HEK293 (cell line): ENCODE results near the gene ECM1.

ENCODE experiments used
- CTCF ChIA-PET: fragments of 350-600 bp; formaldehyde crosslinking; extraction: SDS; loops from one replicate; lab custom pipeline; 2021; ENCODE audit warnings: antibody characterized with exemption; lab: Yijun Ruan, JAX
- POLR2A ChIA-PET: fragments of 300-600 bp; formaldehyde crosslinking; extraction: SDS; loops from one replicate; lab custom pipeline; 2020; ENCODE audit warnings: antibody characterized with exemption, inconsistent platforms; lab: Yijun Ruan, JAX
- H3K27ac ChIP-seq: fragments of 200-500 bp; sonication (Bioruptor generic); 2 replicates; pipeline ENCODE4 v1.5.1; 2014; ENCODE audit warnings: low read depth, low read length, control low read depth, inconsistent platforms; ENCODE audit errors: extremely low read depth
- H3K36me3 ChIP-seq, 2 experiments: fragments of 200-500 bp in 1 of 2; sonication (Bioruptor generic) in 1 of 2; 1 replicate in 1 of 2; 2 replicates in 1 of 2; pipeline ENCODE4 v1.5.1; 2014 to 2017; ENCODE audit warnings: inconsistent platforms in 2 of 2, low read length in 2 of 2; ENCODE audit not compliant: control insufficient read depth in 2 of 2, insufficient read depth in 1 of 2
- H3K4me1 ChIP-seq: fragments of 200-500 bp; sonication (Bioruptor generic); 2 replicates; pipeline ENCODE4 v1.5.1; 2014; ENCODE audit warnings: mild to moderate bottlenecking, low read length, inconsistent platforms; ENCODE audit not compliant: control insufficient read depth, insufficient read depth
- H3K4me3 ChIP-seq: 2 replicates; pipeline ENCODE4 v1.5.1; 2011; ENCODE audit warnings: low read depth, mild to moderate bottlenecking, control low read depth, low read length, moderate library complexity
- H3K9me3 ChIP-seq: fragments of 200-500 bp; sonication (Bioruptor generic); 2 replicates; pipeline ENCODE4 v1.5.1; 2014; ENCODE audit warnings: low read depth, low read length, inconsistent platforms; ENCODE audit not compliant: control insufficient read depth, insufficient read depth
- IKZF3 ChIP-seq: fragments of 450-650 bp; IDR thresholded peaks from 2 replicates; pipeline ENCODE4 v1.5.0; 2018; ENCODE audit warnings: missing biosample characterization, mild to moderate bottlenecking, missing genetic modification characterization, moderate library complexity
- KLF1 ChIP-seq: fragments of 450-650 bp; formaldehyde crosslinking; IDR thresholded peaks from 2 replicates; pipeline ENCODE4 v1.5.1; 2016; ENCODE audit warnings: missing biosample characterization, missing genetic modification characterization
- KLF10 ChIP-seq: fragments of 450-650 bp; IDR thresholded peaks from 2 replicates; pipeline ENCODE4 v1.5.1; 2018; ENCODE audit warnings: missing biosample characterization, mild to moderate bottlenecking, missing genetic modification characterization
- KLF9 ChIP-seq: fragments of 450-650 bp; formaldehyde crosslinking; IDR thresholded peaks from 2 replicates; pipeline ENCODE4 v1.5.1; 2016; ENCODE audit warnings: missing biosample characterization, missing genetic modification characterization, low read depth
- OSR2 ChIP-seq: fragments of 450-650 bp; formaldehyde crosslinking; IDR thresholded peaks from 2 replicates; pipeline ENCODE4 v1.5.1; 2016; ENCODE audit warnings: missing biosample characterization, missing genetic modification characterization
- SP3 ChIP-seq: fragments of 450-650 bp; formaldehyde crosslinking; IDR thresholded peaks from 2 replicates; pipeline ENCODE4 v1.5.1; 2016; ENCODE audit warnings: missing biosample characterization, missing genetic modification characterization
- ZFHX2 ChIP-seq: fragments of 450-650 bp; formaldehyde crosslinking; conservative IDR thresholded peaks from 2 replicates; pipeline ENCODE4 v1.5.1; 2016; ENCODE audit warnings: missing biosample characterization, missing genetic modification characterization
- ZIC2 ChIP-seq: fragments of 450-650 bp; formaldehyde crosslinking; IDR thresholded peaks from 2 replicates; pipeline ENCODE4 v1.5.1; 2016; ENCODE audit warnings: missing biosample characterization, missing genetic modification characterization
- ZNF366 ChIP-seq: fragments of 450-650 bp; formaldehyde crosslinking; conservative IDR thresholded peaks from 2 replicates; pipeline ENCODE4 v1.5.1; 2016; ENCODE audit warnings: missing biosample characterization, missing genetic modification characterization
- ZNF391 ChIP-seq: fragments of 450-650 bp; formaldehyde crosslinking; IDR thresholded peaks from 2 replicates; pipeline ENCODE4 v1.5.1; 2016; ENCODE audit warnings: low read depth, missing biosample characterization, missing genetic modification characterization, borderline replicate concordance
- ZNF394 ChIP-seq: fragments of 450-650 bp; formaldehyde crosslinking; IDR thresholded peaks from 2 replicates; pipeline ENCODE4 v1.5.1; 2016; ENCODE audit warnings: missing biosample characterization, missing genetic modification characterization, mild to moderate bottlenecking, moderate library complexity, borderline replicate concordance
- ZNF501 ChIP-seq: fragments of 450-650 bp; formaldehyde crosslinking; IDR thresholded peaks from 2 replicates; pipeline ENCODE4 v1.5.1; 2016; ENCODE audit warnings: missing biosample characterization, missing genetic modification characterization
- ZNF530 ChIP-seq: fragments of 450-650 bp; formaldehyde crosslinking; IDR thresholded peaks from 2 replicates; pipeline ENCODE4 v1.5.1; 2016; ENCODE audit warnings: low read depth, missing biosample characterization, missing genetic modification characterization
- ZNF623 ChIP-seq: fragments of 450-650 bp; formaldehyde crosslinking; IDR thresholded peaks from 2 replicates; pipeline ENCODE4 v1.5.1; 2016; ENCODE audit warnings: missing biosample characterization, missing genetic modification characterization
- ZNF629 ChIP-seq: fragments of 450-650 bp; formaldehyde crosslinking; IDR thresholded peaks from 2 replicates; pipeline ENCODE4 v1.5.1; 2017; ENCODE audit warnings: missing biosample characterization, missing genetic modification characterization
- ZNF660 ChIP-seq: fragments of 450-650 bp; IDR thresholded peaks from 2 replicates; pipeline ENCODE4 v1.5.1; 2018; ENCODE audit warnings: missing biosample characterization, mild to moderate bottlenecking, missing genetic modification characterization
- TF ChIP-seq, protein P1 (sequence below): fragments of 450-650 bp; formaldehyde crosslinking; IDR thresholded peaks from 2 replicates; pipeline ENCODE4 v1.5.1; 2016; ENCODE audit warnings: missing biosample characterization, missing genetic modification characterization
- TF ChIP-seq, protein P2 (sequence below): fragments of 450-650 bp; formaldehyde crosslinking; IDR thresholded peaks from 2 replicates; pipeline ENCODE4 v1.5.1; 2016; ENCODE audit warnings: missing biosample characterization, missing genetic modification characterization
- TF ChIP-seq, protein P3 (sequence below): fragments of 450-650 bp; formaldehyde crosslinking; IDR thresholded peaks from 2 replicates; pipeline ENCODE4 v1.5.1; 2016; ENCODE audit warnings: missing biosample characterization, missing genetic modification characterization
- TF ChIP-seq, protein P4 (sequence below): sonication (generic); formaldehyde crosslinking; IDR thresholded peaks from 2 replicates; pipeline ENCODE4 v1.8.1; 2022; ENCODE audit warnings: mild to moderate bottlenecking, moderate library complexity, missing genetic modification reagents
- TF ChIP-seq, protein P5 (sequence below): fragments of 450-650 bp; formaldehyde crosslinking; IDR thresholded peaks from 2 replicates; pipeline ENCODE4 v1.5.1; 2016; ENCODE audit warnings: missing biosample characterization, missing genetic modification characterization, low read depth
- TF ChIP-seq, protein P6 (sequence below): fragments of 450-650 bp; formaldehyde crosslinking; IDR thresholded peaks from 2 replicates; pipeline ENCODE4 v1.5.1; 2017; ENCODE audit warnings: missing biosample characterization, missing genetic modification characterization

Gene ECM1

DNA sequence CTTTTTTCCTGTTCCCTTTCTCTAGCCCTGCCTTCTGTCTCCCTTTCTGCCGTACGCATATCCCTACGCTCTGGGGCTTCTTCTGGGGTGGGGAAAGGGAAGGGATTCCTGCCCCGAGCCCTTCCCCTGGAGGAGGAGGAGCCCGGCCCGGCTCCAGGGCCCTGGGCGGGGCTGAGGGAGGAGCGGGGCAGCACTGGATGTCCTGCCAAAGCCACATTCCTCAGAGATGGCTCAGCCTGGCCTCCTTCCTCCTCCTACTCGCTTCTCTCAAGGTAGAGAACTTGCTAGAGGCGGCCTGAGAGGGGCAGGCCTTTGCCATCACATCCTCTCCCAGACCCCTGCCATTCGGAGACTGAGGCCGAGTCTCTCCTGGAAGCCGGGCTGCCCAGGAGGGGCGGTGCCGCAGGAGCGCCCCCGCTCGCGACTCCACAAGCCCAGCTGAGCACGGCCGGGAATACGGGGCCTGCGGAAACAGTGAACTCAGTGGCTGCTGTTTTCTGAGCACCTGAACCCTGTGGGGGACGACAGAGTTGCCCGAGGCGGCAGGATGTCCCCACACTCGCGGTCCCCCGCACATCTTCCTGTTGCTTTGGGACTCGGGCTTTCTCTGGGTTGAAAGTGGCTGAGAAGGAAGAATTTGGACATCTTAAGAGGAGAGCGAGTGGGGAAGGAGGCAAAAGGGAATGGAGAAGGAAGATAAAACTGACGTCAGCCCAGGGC is 53.5 kb downstream of the ECM1 start:
- Histone ChIP-seq H3K9me3 (no peaks in the 10 kb centered on the region), H3K36me3 (no peaks in the 10 kb centered on the region), H3K4me3 (peak overlapping the region; percentile 56), H3K27ac (peak overlapping the region; percentile 96), H3K4me1 (peaks cover 21% of the 10 kb centered on the region)
- CTCF ChIA-PET: interaction anchor here (0.6 to 5.1 kb wide), 56 partner anchors 13 to 1918 kb away, joined by 3 to 135 read pairs (median 4); partner anchors contain the start of genes ADAMTSL4, CTSK, ENSA and FALEC
- POLR2A ChIA-PET: interaction anchor here (0.7 to 8.8 kb wide), 13 partner anchors 12 to 266 kb away, joined by 3 to 272 read pairs (median 5); partner anchors contain the start of genes ADAMTSL4, ENSA, GOLPH3L and MCL1
- TF ChIP-seq KLF1 (tag by site-specific recombination) (peak; percentile 60), ZNF660 (tag by site-specific recombination) (peak; percentile 41; the same call in 1 of the 2 replicates), ZNF394 (tag by site-specific recombination) (peak; percentile 100), OSR2 (tag by site-specific recombination) (peak; percentile 31), ZNF501 (tag by site-specific recombination) (peak; percentile 92), ZFHX2 (peak; percentile 45; the same call in 1 of the 2 replicates), ZNF623 (tag by site-specific recombination) (0 out of 2 replicates have a peak, but pooled peaks have one; percentile 15), KLF9 (peak; percentile 33), KLF10 (tag by site-specific recombination) (peak; percentile 68; the same call in 1 of the 2 replicates), ZNF629 (peak; percentile 77; the same call in 1 of the 2 replicates), ZIC2 (tag by site-specific recombination) (peak; percentile 88), SP3 (tag by site-specific recombination) (peak; percentile 87), IKZF3 (peak; percentile 93), ZNF530 (tag by site-specific recombination) (no peak), ZNF366 (peak; percentile 93), ZNF391 (tag by site-specific recombination) (peak; percentile 78; the same call in 1 of the 2 replicates)
- TF ChIP-seq, protein P1, sequence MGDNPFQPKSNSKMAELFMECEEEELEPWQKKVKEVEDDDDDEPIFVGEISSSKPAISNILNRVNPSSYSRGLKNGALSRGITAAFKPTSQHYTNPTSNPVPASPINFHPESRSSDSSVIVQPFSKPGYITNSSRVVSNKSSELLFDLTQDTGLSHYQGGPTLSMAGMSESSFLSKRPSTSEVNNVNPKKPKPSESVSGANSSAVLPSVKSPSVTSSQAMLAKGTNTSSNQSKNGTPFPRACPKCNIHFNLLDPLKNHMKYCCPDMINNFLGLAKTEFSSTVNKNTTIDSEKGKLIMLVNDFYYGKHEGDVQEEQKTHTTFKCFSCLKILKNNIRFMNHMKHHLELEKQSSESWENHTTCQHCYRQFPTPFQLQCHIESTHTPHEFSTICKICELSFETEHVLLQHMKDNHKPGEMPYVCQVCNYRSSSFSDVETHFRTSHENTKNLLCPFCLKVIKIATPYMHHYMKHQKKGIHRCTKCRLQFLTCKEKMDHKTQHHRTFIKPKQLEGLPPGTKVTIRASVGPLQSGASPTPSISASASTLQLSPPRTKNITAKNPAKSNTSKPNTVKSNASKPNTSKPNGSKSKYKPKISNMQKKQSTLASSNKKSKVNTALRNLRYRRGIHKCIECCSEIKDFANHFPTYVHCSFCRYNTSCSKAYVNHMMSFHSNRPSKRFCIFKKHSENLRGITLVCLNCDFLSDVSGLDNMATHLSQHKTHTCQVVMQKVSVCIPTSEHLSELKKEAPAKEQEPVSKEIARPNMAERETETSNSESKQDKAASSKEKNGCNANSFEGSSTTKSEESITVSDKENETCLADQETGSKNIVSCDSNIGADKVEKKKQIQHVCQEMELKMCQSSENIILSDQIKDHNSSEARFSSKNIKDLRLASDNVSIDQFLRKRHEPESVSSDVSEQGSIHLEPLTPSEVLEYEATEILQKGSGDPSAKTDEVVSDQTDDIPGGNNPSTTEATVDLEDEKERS (tag by site-specific recombination): 0 out of 2 replicates have a peak, but pooled peaks have one; percentile 67
- TF ChIP-seq, protein P2, sequence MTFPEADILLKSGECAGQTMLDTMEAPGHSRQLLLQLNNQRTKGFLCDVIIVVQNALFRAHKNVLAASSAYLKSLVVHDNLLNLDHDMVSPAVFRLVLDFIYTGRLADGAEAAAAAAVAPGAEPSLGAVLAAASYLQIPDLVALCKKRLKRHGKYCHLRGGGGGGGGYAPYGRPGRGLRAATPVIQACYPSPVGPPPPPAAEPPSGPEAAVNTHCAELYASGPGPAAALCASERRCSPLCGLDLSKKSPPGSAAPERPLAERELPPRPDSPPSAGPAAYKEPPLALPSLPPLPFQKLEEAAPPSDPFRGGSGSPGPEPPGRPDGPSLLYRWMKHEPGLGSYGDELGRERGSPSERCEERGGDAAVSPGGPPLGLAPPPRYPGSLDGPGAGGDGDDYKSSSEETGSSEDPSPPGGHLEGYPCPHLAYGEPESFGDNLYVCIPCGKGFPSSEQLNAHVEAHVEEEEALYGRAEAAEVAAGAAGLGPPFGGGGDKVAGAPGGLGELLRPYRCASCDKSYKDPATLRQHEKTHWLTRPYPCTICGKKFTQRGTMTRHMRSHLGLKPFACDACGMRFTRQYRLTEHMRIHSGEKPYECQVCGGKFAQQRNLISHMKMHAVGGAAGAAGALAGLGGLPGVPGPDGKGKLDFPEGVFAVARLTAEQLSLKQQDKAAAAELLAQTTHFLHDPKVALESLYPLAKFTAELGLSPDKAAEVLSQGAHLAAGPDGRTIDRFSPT (tag by site-specific recombination): peak; percentile 81
- TF ChIP-seq, protein P3, sequence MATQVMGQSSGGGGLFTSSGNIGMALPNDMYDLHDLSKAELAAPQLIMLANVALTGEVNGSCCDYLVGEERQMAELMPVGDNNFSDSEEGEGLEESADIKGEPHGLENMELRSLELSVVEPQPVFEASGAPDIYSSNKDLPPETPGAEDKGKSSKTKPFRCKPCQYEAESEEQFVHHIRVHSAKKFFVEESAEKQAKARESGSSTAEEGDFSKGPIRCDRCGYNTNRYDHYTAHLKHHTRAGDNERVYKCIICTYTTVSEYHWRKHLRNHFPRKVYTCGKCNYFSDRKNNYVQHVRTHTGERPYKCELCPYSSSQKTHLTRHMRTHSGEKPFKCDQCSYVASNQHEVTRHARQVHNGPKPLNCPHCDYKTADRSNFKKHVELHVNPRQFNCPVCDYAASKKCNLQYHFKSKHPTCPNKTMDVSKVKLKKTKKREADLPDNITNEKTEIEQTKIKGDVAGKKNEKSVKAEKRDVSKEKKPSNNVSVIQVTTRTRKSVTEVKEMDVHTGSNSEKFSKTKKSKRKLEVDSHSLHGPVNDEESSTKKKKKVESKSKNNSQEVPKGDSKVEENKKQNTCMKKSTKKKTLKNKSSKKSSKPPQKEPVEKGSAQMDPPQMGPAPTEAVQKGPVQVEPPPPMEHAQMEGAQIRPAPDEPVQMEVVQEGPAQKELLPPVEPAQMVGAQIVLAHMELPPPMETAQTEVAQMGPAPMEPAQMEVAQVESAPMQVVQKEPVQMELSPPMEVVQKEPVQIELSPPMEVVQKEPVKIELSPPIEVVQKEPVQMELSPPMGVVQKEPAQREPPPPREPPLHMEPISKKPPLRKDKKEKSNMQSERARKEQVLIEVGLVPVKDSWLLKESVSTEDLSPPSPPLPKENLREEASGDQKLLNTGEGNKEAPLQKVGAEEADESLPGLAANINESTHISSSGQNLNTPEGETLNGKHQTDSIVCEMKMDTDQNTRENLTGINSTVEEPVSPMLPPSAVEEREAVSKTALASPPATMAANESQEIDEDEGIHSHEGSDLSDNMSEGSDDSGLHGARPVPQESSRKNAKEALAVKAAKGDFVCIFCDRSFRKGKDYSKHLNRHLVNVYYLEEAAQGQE (tag by site-specific recombination): 0 out of 2 replicates have a peak, but pooled peaks have one; percentile 14
- TF ChIP-seq, protein P4, sequence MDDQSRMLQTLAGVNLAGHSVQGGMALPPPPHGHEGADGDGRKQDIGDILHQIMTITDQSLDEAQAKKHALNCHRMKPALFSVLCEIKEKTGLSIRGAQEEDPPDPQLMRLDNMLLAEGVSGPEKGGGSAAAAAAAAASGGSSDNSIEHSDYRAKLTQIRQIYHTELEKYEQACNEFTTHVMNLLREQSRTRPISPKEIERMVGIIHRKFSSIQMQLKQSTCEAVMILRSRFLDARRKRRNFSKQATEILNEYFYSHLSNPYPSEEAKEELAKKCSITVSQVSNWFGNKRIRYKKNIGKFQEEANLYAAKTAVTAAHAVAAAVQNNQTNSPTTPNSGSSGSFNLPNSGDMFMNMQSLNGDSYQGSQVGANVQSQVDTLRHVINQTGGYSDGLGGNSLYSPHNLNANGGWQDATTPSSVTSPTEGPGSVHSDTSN (CRISPR knock-in tag): 0 out of 2 replicates have a peak, but pooled peaks have one; percentile 38
- TF ChIP-seq, protein P5, sequence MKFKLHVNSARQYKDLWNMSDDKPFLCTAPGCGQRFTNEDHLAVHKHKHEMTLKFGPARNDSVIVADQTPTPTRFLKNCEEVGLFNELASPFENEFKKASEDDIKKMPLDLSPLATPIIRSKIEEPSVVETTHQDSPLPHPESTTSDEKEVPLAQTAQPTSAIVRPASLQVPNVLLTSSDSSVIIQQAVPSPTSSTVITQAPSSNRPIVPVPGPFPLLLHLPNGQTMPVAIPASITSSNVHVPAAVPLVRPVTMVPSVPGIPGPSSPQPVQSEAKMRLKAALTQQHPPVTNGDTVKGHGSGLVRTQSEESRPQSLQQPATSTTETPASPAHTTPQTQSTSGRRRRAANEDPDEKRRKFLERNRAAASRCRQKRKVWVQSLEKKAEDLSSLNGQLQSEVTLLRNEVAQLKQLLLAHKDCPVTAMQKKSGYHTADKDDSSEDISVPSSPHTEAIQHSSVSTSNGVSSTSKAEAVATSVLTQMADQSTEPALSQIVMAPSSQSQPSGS (tag by site-specific recombination): peak; percentile 85
- TF ChIP-seq, protein P6, sequence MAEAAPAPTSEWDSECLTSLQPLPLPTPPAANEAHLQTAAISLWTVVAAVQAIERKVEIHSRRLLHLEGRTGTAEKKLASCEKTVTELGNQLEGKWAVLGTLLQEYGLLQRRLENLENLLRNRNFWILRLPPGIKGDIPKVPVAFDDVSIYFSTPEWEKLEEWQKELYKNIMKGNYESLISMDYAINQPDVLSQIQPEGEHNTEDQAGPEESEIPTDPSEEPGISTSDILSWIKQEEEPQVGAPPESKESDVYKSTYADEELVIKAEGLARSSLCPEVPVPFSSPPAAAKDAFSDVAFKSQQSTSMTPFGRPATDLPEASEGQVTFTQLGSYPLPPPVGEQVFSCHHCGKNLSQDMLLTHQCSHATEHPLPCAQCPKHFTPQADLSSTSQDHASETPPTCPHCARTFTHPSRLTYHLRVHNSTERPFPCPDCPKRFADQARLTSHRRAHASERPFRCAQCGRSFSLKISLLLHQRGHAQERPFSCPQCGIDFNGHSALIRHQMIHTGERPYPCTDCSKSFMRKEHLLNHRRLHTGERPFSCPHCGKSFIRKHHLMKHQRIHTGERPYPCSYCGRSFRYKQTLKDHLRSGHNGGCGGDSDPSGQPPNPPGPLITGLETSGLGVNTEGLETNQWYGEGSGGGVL (tag by site-specific recombination): no peak
